Hepatocyte (in vitro differentiated cells): Measurements from ENCODE around the gene GMNN.

Experiments
- CTCF ChIP-seq: fragments of 200-600 bp; sonication (generic); IDR thresholded peaks from 2 replicates; pipeline ENCODE4 v1.5.1; 2016; ENCODE audit warnings: antibody characterized with exemption, mild to moderate bottlenecking; ENCODE audit not compliant: poor library complexity
- EZH2 ChIP-seq: fragments of 200-600 bp; sonication (generic); IDR thresholded peaks from 2 replicates; pipeline ENCODE4 v1.6.1; 2016; ENCODE audit warnings: antibody characterized with exemption, mild to moderate bottlenecking, borderline replicate concordance
- EZH2phosphoT487 ChIP-seq: fragments of 200-600 bp; sonication (generic); IDR thresholded peaks from one replicate; pipeline ENCODE4 v1.6.1; 2018; ENCODE audit warnings: antibody characterized with exemption, mild to moderate bottlenecking, low read depth, moderate library complexity; ENCODE audit not compliant: unreplicated experiment, severe bottlenecking

GRCh38 chr6:24749297-24749696, 25.4 kb upstream of the GMNN start:
- TF ChIP-seq CTCF = no peak
- TF ChIP-seq EZH2 = no peak
- TF ChIP-seq EZH2phosphoT487 = no peak
